Cardiac fibroblast (primary cell): ENCODE measurements around the gene CAMTA1.

Source experiments
- DNase-seq, 2 donors: peaks; one replicate each; pipeline versions ENCODE4 v3.0.0 to v3.0.0-alpha.2; 2010; ENCODE audit warnings: low read depth in 2 of 2
- H3K4me3 ChIP-seq, 2 donors: replicated peaks in 1 of 2; 1 replicate in 1 of 2; 2 replicates in 1 of 2; pipeline ENCODE4 v1.5.1; 2011; ENCODE audit warnings: low read depth in 2 of 2, low read length in 2 of 2, mild to moderate bottlenecking in 2 of 2, moderate library complexity in 1 of 2
- CTCF ChIP-seq: IDR thresholded peaks from one replicate; pipeline ENCODE4 v1.5.1; 2011; ENCODE audit warnings: low read depth, mild to moderate bottlenecking, low read length, inconsistent platforms

CAMTA1 gene

GRCh38 chr1:7437036-7437435 lies 651.8 kb downstream of the CAMTA1 start:
- no peak for DNase-seq
- no peak overlapping the region for H3K4me3 ChIP-seq
- no peak for TF ChIP-seq CTCF

- TF ChIP-seq CTCF, result no peak
- no peak for DNase-seq
- no peak overlapping the region for H3K4me3 ChIP-seq
These were observed 652.5 kb downstream of the CAMTA1 start for GRCh38 chr1:7437608-7438395.

GRCh38 chr1:7438396-7438785 lies 653.1 kb downstream of the CAMTA1 start:
- TF ChIP-seq CTCF, result no peak
- H3K4me3 ChIP-seq, result no peak overlapping the region
- DNase-seq, result no peak

- no peak for DNase-seq
- no peak overlapping the region for H3K4me3 ChIP-seq
- TF ChIP-seq CTCF, result no peak
These were observed 653.8 kb downstream of the CAMTA1 start for GRCh38 chr1:7438921-7439655.

- H3K4me3 ChIP-seq, result no peak overlapping the region
- TF ChIP-seq CTCF, result no peak
- no peak for DNase-seq
These were observed 654.9 kb downstream of the CAMTA1 start for GRCh38 chr1:7440154-7440553.

- H3K4me3 ChIP-seq, result no peak overlapping the region
- TF ChIP-seq CTCF, result no peak
- no peak for DNase-seq
These were observed 656.0 kb downstream of the CAMTA1 start for GRCh38 chr1:7441143-7441841.
